Daoy (cell line): ENCODE data around the gene SYNJ2. TPM values are rescaled to one million over a fixed set of nuclear protein-coding genes. Genes with fewer than 3 reads are reported as not detected.

ENCODE experiments used
- DNase-seq: peaks from one replicate; pipeline ENCODE4 v3.0.0-alpha.2; 2015; ENCODE audit warnings: low read depth
- total RNA-seq: library from RNA; depleted of rRNA; stranded (reverse); fragments of >200 nt; shearing (Covaris generic); gene quantifications from 2 replicates; pipeline ENCODE4 v1.2.3, GENCODE V29; 2014

Gene SYNJ2
- total RNA-seq, 1 experiment from 2014 or later, result 177 TPM

DNA sequence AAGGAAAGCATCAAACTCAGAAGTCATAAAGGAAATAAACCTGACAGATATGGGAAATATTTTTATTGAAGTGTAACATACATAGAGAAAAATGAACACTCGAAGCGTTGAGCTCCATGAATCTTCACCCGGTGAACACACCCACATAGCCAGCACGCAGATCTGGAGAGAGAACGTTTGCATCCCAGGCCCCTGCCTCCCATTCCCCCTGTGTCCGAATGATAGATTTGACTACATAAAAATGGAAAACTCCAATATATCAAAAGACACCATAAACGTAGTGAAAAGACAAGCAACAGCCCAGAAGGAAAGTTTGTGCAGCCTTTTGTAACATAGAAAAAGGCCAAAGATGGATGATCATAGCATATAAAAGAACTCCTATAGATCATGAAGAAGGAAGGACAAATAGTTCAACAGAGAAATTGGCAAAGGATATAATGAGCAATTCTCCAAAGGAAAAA lies 17.1 kb downstream of the SYNJ2 start:
- no peak for DNase-seq

- DNase-seq, result no peak
Observed at GRCh38 chr6:157999168-158000051, 17.7 kb downstream of the SYNJ2 start.

DNA sequence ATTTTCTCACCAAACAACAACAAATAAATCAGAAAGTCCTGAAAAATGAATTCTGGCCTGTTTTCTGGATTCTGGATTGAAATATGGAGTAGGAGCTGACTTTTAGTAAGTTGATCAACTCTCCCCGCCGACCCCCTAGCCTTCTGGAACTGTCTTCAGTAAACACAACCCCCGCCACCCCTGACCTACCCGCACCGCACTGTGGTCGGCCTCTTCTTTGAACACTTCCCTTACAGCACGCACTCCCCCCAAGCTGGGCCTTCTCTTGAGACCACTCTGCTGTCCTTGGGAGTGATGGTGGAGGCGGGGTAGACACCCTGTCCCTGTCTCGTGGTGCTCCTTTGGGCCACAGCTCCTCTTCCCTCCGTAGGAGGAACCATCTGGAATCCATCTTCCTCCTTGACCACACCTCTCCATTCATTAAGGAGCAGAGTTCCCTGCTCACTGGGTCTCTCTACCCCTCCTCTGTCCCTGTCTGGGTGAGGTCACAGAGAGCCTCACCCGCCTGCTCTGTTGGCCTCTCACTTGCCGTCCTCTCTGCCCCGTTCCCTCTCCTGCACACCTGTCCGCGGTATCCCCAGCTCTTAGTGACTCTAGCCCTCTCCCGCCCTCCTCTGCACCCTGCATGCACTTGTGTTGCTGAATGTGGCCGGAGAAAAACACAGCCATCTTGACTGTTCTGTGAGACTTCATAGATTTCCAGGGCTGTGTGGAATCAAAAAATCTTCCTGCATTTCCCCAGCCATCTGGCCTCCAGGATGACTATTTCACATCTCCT lies 19.1 kb downstream of the SYNJ2 start:
- no peak for DNase-seq

- DNase-seq, result no peak
Observed at GRCh38 chr6:158002249-158002950, 20.7 kb downstream of the SYNJ2 start.

GRCh38 chr6:158002951-158003853 lies 21.5 kb downstream of the SYNJ2 start:
- peak; percentile 90 for DNase-seq

DNA sequence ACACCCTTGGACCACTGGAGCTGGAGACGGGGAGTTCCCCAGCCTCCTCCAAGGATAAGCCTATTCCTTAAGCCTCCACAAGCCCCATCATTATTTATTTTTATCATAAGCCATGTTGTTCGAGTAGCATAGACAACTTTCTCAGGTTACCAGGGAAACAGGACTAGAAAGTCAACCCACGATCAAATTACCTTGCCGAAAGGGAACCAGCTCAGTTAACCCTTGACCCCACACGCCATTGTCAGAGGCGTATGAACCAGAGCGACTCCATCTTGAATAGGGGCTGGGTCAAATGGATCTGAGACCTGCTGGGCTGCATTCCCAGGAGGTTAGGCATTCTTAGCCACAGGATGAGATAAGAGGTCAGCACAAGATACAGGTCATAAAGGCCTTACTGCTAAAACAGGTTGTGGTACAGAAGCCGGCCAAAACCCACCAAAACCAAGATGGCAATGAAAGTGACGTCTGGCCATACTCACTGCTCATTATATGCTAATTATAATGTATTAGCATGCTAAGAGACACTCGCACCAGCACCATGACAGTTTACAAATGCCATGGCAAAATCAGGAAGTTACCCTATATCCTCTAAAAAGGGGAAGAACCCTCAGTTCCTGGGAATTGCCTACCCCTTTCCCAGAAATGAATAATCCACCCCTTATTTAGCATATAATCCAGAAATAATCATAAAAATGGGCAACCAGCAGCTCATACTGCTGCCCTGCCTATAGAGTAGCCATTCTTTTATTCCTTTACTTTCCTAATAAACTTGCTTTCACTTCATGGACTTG lies 22.4 kb downstream of the SYNJ2 start:
- DNase-seq, result no peak

DNA sequence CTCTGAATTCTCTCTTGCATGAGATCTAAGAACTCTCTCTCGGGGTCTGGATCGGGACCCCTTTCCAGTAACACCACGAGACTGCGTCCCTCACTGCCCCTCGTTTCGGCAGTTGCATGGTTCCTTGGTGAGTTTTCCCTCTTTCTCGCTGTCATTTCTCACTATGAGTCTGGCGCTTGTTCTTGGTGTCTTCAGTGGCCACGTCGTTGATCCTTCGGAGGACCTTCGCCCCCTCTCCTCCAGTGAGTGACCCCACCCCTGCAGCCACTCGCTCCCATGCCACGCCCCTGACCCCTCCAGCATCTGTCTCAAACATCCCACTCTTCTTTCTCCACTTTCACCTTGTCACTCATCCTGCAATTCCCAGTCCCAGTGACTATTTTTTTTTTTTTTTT lies 23.0 kb downstream of the SYNJ2 start:
- no peak for DNase-seq

- no peak for DNase-seq
Observed at GRCh38 chr6:158005626-158006180, 24.0 kb downstream of the SYNJ2 start.

GRCh38 chr6:158006331-158006730 lies 24.7 kb downstream of the SYNJ2 start:
- no peak for DNase-seq

DNA sequence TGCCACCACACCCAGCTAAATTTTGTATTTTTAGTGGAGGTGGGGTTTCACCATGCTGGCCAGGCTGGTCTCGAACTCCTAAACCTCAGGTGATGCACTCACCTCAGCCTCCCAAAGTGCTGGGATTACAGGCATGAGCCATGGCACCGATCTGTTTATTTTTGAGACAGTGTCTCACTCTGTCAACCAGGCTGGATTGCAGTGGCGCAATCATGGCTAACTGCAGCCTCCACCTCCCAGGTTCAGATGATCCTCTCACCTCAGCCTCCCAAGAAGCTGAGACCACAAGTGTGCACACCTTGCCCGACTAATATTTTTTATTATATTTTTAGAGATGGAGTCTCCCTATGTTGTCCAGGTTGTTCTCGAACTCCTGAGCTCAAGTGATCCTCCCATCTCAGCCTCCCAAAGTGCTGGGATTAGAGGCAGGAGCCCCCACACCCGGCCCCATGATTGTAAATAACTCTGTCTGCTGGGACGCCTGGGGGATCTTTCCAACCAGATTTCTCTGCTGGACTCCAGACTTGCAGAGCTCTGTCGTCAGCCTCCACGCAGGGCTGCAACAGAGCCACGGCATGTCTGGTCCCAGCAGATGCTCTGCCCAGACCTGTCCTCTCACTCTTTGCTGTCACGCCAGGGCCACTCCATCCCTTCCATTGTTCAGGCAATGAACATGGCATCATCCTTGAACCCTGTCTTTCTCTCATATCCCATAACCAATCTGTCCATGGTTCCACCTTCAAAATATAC lies 25.3 kb downstream of the SYNJ2 start:
- DNase-seq, result no peak

DNA sequence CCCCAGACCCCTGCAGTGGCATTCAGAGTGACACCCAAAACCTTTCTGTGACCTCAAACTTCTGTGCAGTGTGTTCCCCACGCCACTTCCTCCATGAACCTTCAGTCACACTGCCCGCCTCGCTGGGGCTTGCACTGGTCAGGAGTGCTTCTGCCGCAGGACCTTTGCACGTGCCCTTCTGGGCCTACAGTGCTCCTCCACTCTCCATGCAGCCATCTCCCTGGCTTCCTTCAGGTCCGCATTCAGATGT lies 27.1 kb downstream of the SYNJ2 start:
- no peak for DNase-seq

- DNase-seq, result peak; percentile 73
Observed at GRCh38 chr6:158009114-158009891, 27.6 kb downstream of the SYNJ2 start.

- DNase-seq, result no peak
Observed at GRCh38 chr6:158009935-158010585, 28.4 kb downstream of the SYNJ2 start.

- no peak for DNase-seq
Observed at GRCh38 chr6:158010591-158011477, 29.2 kb downstream of the SYNJ2 start.

GRCh38 chr6:158011478-158011920 lies 29.8 kb downstream of the SYNJ2 start:
- no peak for DNase-seq

DNA sequence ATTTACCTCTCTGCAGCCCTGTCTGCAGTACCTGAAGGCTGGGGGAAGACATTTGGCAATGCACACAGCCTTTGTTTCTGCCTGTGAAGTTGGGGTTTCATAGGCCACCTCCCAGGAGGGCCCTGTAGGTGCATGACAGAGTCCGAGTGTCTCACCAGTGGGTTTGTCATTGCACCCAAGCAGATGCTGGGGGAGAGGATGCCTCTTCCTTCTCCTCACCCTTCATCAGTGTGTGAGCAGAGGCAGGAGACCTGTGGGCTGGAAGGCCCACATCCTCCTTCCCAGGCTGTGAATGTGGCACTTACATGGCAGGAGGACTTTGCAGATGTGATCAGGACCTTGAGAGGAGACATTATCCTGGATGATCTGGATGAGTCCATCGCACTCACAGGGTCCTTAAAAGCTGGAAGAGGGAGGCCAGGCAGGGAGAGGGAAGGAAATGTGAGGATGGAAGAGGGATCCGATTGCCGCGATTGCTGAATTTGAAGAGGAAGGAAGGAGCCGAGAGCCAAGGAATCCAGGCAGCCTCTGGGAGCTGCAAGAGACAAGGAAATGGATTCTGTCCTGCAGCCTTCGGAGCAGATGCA lies 30.4 kb downstream of the SYNJ2 start:
- DNase-seq, result no peak
